GM12864 (cell line): ENCODE results near the gene SHISAL1.

ENCODE experiments used
- DNase-seq: peaks from one replicate; pipeline ENCODE4 v3.0.0-alpha.2; 2011; ENCODE audit warnings: low read depth
- H3K4me3 ChIP-seq: 2 replicates; pipeline ENCODE4 v1.5.1; 2011; ENCODE audit warnings: mild to moderate bottlenecking, low read depth, low read length, control low read depth
- TF ChIP-seq, protein P1 (sequence below): IDR thresholded peaks from 2 replicates; pipeline ENCODE4 v1.5.1; 2011; ENCODE audit warnings: low read depth, mild to moderate bottlenecking, moderate library complexity, low read length, control low read depth, inconsistent platforms; ENCODE audit errors: missing control alignments

SHISAL1 gene

DNA sequence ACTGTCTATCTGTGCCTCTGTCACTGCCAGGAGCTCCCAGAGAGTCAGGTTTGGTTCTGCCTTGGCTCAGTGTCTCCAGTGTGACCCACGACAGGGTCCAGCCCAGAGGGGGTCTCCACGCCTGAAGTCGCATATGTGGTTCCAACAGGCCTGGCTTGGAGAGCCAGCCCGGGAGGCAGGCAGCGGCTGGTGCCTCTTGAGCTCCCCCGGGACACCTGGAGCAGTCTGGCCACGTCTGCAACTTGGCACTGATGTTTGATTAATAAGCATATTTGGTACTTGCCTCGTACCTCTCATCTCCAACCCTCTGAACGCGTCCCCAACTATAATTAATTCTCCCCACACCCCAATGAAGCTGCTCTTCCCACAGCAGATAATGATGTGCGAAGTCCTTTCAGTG, 31.7 kb upstream of the SHISAL1 start:
- TF ChIP-seq, protein P1, sequence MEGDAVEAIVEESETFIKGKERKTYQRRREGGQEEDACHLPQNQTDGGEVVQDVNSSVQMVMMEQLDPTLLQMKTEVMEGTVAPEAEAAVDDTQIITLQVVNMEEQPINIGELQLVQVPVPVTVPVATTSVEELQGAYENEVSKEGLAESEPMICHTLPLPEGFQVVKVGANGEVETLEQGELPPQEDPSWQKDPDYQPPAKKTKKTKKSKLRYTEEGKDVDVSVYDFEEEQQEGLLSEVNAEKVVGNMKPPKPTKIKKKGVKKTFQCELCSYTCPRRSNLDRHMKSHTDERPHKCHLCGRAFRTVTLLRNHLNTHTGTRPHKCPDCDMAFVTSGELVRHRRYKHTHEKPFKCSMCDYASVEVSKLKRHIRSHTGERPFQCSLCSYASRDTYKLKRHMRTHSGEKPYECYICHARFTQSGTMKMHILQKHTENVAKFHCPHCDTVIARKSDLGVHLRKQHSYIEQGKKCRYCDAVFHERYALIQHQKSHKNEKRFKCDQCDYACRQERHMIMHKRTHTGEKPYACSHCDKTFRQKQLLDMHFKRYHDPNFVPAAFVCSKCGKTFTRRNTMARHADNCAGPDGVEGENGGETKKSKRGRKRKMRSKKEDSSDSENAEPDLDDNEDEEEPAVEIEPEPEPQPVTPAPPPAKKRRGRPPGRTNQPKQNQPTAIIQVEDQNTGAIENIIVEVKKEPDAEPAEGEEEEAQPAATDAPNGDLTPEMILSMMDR, result no peak
- no peak for DNase-seq
- no peak overlapping the region for H3K4me3 ChIP-seq

DNA sequence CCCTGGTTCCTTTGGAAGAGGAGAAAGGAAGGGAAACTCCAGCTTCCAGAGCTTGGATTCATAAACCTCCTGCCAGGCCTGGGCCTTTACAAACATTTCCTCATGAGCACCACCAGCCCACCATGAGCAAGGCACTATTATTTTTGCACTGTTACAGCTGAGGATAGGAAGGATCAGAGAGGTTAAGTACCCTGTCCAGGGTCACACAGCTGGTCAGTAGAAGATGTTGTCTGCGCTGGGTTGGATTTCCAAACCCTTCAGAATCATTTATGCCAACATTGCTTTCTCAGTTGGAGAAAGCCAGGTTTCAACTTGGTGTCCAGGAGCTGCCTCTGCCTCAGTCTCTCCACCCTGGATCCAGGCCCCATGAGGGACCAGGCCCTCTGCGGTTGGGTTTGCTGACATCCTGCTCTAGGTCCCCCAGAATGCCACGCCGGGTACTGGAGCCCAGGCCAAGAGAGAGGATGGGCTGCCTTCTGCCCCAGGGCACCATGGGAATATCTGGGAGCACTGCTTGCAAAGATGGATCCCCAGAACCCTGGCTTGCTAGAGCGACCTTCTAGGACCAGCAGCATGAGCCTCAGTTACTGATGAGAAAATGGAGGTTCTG, 29.7 kb upstream of the SHISAL1 start:
- no peak for DNase-seq
- TF ChIP-seq, protein P1, result no peak
- H3K4me3 ChIP-seq, result no peak overlapping the region

DNA sequence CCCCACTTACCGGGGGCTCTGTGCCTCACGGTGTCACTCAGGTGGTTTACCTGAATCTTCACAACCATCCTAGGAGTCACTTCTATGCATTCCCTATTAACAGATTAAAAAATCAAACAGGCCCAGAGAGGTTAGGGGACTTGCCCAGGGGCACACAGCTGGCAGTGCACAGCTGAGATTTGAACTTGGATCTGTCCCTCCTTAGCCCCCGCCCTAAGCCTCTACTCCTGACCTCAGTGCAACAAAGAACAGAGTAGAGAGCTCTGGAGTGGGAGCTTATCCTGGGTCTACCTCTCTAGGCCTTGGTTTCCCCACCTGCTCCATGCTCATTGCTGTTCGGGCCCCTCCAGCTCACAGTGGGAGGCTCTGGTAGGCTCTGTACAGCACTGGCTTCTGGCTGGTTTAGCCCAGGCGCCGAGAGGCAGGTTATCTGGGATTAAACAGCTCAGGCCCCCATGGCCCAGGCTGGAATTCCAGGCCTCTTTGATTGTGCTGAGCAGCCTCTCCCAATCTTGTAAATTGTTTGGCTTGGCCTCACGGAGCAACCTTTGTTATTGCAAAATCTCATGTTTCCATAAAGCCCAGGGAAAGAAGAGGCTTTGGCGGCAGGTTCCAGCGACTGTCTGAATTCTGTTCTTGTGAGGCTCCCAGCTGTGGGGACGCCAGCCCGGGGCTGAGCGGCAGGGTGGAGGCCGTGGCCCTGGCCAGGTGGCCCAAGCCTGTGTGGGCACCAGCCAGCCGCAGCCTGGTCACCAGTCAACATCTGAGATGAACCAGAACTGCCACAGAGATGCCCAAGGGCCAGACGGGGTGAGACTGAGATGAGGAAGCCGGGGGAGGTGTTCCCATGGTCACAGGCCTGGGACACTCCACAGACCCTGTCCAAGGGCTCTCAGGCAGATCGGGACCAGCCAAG, 28.9 kb upstream of the SHISAL1 start:
- H3K4me3 ChIP-seq, result no peak overlapping the region
- DNase-seq, result no peak
- TF ChIP-seq, protein P1, result no peak

DNA sequence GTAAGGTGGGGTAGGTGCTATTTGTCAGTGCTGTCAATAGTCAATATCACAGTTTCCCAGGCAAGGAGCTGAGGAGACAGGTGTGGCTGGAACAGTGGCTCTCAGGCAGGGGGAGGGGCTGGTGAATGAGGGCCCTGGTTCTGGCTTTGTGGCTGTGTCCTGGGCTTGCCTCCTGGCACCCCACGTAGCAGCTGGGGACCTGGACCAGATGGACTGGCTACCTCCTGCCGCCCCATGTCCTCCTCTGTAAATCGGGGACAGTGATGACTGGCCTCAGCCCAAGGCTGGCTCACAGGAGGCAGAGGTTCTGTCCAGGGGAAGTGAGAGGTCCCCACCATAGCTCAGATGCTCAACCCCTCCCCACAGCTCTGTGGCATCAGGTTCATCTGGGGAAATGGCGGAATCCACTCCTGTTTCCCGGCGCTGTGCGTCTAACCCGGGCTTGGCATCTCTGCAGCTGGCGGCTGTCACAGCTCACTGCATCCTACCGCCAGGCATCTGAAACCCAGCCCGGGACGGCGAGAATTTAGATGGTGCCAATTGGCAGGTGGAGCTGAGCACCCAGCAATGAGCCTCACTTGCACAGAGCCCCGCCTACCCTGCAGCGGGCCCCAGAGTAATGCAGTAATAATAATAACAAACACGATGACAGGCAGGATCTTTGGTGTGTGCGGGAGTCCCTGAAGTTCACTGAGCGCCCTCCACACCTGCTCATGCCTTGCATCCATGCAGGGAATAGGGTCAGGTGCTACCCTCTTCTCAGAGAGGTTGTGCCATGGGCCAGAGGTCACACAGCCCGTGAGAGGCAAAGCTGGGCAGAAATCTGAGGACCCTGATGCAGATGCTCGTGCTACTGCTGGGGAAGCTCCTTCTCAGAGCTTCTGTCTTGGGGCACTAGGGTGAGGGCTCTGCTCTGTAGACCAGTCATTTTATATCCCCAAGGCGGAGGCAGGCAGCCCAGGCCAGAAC, 27.8 kb upstream of the SHISAL1 start:
- no peak overlapping the region for H3K4me3 ChIP-seq
- TF ChIP-seq, protein P1, result no peak
- no peak for DNase-seq

DNA sequence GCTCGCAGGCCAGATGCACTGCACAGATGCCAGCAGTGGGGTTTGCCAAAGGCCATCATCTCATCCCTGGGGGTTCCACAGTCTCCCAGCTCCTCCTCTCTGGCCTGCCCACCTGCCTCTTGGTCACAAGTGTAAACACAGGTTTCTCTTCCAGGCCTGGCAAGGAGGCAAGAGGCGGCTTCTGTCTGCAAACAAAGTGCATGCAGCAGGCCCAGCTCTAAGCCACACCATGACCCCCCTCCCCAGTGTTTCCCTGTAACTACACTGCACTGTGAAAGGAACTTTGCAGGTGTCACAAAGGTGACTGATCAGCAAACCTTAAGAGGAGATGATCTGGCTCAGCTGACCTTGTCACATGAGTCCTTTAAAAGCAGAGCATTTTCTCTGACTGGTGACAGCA, 26.2 kb upstream of the SHISAL1 start:
- TF ChIP-seq, protein P1, result no peak

DNA sequence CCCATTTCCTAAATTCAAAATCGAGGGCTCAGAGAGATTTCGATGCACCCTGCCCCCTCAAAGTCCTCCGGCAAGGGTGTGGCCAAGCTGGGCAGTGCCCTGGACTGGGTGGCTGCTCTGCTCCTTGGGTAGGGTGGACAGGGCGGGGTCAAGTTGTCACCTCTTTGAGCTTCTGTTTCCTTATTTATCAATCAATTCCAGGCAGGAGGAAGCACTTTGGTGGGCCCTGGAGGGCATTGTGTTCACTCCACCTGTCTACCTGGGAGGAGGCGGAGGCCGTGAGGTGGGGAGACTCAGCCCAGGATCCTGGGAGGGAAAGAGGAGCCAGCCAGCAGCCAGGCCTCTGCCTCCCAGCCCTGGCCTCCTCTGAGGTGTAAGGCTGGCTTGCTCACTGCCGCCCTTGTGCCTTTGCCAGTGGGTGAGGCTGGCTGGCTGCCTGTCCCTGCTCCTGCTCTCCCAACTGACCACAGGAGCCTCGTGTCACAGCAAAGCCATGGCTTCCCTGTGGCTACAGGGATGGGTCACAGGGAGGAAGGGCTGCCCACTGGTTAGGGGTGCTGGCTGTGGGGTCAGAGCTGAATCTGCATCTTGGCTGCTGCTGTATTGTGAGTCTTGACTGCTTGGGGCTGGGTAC, 25.5 kb upstream of the SHISAL1 start:
- TF ChIP-seq, protein P1, result no peak

More for the DNA sequence above, 26.2 kb upstream of the SHISAL1 start:
- H3K4me3 ChIP-seq, result no peak overlapping the region
- no peak for DNase-seq

More for the DNA sequence above, 25.5 kb upstream of the SHISAL1 start:
- DNase-seq, result no peak
- H3K4me3 ChIP-seq, result no peak overlapping the region
